Measurements from ENCODE around the gene DOK7.

DNA sequence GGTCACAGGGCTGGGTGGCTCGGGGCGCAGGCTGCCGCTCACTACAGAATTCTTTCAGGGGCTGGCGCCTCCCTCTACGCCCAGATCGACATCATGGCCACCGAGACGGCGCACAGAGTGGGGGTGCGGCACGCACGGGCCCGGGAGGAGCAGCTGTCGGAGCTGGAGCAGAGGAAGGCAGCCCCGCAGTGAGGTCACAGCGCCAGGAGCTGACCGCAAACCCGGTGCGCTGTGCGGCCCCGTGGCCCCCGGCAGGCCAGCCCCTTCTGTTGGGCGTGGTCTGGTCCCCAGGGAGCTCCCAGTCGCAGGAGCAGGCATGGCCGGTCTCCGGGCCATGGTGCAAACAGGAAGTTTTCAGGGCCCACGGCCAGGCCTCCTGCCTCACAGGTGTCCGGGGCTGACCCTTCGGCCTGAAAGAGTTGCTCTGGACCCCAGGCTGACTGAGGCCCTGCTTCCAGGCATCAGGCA is 37.6 kb downstream of the DOK7 start:
- TF ChIP-seq, protein P1, sequence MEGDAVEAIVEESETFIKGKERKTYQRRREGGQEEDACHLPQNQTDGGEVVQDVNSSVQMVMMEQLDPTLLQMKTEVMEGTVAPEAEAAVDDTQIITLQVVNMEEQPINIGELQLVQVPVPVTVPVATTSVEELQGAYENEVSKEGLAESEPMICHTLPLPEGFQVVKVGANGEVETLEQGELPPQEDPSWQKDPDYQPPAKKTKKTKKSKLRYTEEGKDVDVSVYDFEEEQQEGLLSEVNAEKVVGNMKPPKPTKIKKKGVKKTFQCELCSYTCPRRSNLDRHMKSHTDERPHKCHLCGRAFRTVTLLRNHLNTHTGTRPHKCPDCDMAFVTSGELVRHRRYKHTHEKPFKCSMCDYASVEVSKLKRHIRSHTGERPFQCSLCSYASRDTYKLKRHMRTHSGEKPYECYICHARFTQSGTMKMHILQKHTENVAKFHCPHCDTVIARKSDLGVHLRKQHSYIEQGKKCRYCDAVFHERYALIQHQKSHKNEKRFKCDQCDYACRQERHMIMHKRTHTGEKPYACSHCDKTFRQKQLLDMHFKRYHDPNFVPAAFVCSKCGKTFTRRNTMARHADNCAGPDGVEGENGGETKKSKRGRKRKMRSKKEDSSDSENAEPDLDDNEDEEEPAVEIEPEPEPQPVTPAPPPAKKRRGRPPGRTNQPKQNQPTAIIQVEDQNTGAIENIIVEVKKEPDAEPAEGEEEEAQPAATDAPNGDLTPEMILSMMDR (IDR thresholded peaks at IDR 0.05): no peak
- no peak for TF ChIP-seq POLR2A (IDR thresholded peaks at IDR 0.05)
